Liver (tissue), 9 donors: ENCODE measurements around the gene PPM1A. TPM values are rescaled to one million over a fixed set of nuclear protein-coding genes. Genes with fewer than 3 reads are reported as not detected.

Source experiments
- DNase-seq: peaks from one replicate; pipeline ENCODE4 v3.0.0-alpha.2; 2017; ENCODE audit warnings: low spot score
- H3K27ac ChIP-seq, 2 donors: one replicate each; pipeline ENCODE4 v1.7.0; 2013; ENCODE audit warnings: inconsistent platforms in 2 of 2, low read length in 2 of 2, control low read depth in 1 of 2, low read depth in 1 of 2, mild to moderate bottlenecking in 1 of 2
- H3K27me3 ChIP-seq, 4 donors: one replicate each; pipeline versions ENCODE4 v1.6.1 to v1.7.0; 2013; ENCODE audit warnings: low read length in 3 of 4, inconsistent platforms in 1 of 4, mild to moderate bottlenecking in 1 of 4, moderate library complexity in 1 of 4; ENCODE audit not compliant: control insufficient read depth in 4 of 4, insufficient read depth in 4 of 4
- H3K36me3 ChIP-seq, 4 donors: one replicate each; pipeline versions ENCODE4 v1.6.1 to v1.7.0; 2013; ENCODE audit warnings: low read length in 3 of 4, mild to moderate bottlenecking in 3 of 4, low read depth in 1 of 4, moderate library complexity in 1 of 4; ENCODE audit not compliant: control insufficient read depth in 4 of 4, insufficient read depth in 3 of 4
- H3K4me1 ChIP-seq, 4 donors: one replicate each; pipeline versions ENCODE4 v1.6.1 to v1.7.0; 2013; ENCODE audit warnings: low read length in 3 of 4, mild to moderate bottlenecking in 3 of 4, moderate library complexity in 1 of 4; ENCODE audit not compliant: control insufficient read depth in 4 of 4, insufficient read depth in 4 of 4
- H3K4me3 ChIP-seq, 3 donors: one replicate each; pipeline versions ENCODE4 v1.6.1 to v1.7.0; 2013; ENCODE audit warnings: low read length in 3 of 3, control low read depth in 1 of 3, low read depth in 1 of 3, mild to moderate bottlenecking in 1 of 3
- H3K9ac ChIP-seq, 2 donors: one replicate each; pipeline ENCODE4 v1.7.0; 2013; ENCODE audit warnings: low read length in 2 of 2, mild to moderate bottlenecking in 2 of 2, moderate library complexity in 2 of 2, control low read depth in 1 of 2, low read depth in 1 of 2
- H3K9me3 ChIP-seq, 4 donors: one replicate each; pipeline versions ENCODE4 v1.6.1 to v1.7.0; 2013; ENCODE audit warnings: low read length in 3 of 4; ENCODE audit not compliant: control insufficient read depth in 4 of 4
- EGR1 ChIP-seq, 2 donors: IDR thresholded peaks; 2 replicates each; pipeline ENCODE4 v1.6.1; 2016 to 2018; ENCODE audit warnings: antibody characterized with exemption in 2 of 2, low read depth in 2 of 2
- HNF4A ChIP-seq, 2 donors: conservative IDR thresholded peaks; 2 replicates each; pipeline ENCODE4 v1.6.1; 2016; ENCODE audit warnings: antibody characterized with exemption in 2 of 2, mild to moderate bottlenecking in 2 of 2
- HNF4G ChIP-seq: IDR thresholded peaks from 2 replicates; pipeline ENCODE4 v1.6.1; 2016; ENCODE audit warnings: antibody characterized with exemption
- NR2F2 ChIP-seq: IDR thresholded peaks from 2 replicates; pipeline ENCODE4 v1.6.1; 2016; ENCODE audit warnings: antibody characterized with exemption
- RAD21 ChIP-seq, 2 donors: IDR thresholded peaks; 2 replicates each; pipeline ENCODE4 v1.6.1; 2016; ENCODE audit warnings: antibody characterized with exemption in 2 of 2, mild to moderate bottlenecking in 2 of 2
- RXRA ChIP-seq, 2 donors: IDR thresholded peaks; 2 replicates each; pipeline ENCODE4 v1.6.1; 2017 to 2018; ENCODE audit warnings: antibody characterized with exemption in 2 of 2, mild to moderate bottlenecking in 1 of 2
- SP1 ChIP-seq: IDR thresholded peaks from 2 replicates; pipeline ENCODE4 v1.6.1; 2018; ENCODE audit warnings: antibody characterized with exemption, mild to moderate bottlenecking
- TAF1 ChIP-seq: conservative IDR thresholded peaks from 2 replicates; pipeline ENCODE4 v1.6.1; 2016; ENCODE audit warnings: antibody characterized with exemption, mild to moderate bottlenecking
- WGBS: extraction: QIAGEN DNeasy Blood & Tissue Kit; methylation state at CpG from one replicate; pipeline ENCODE4 v1.1.7; 2013; 5-methylcytosine and 5-hydroxymethylcytosine counted together
- polyA plus RNA-seq, 2 donors: library from polyadenylated mRNA; stranded (reverse) in 1 of 2; unstranded in 1 of 2; fragments of 200-250 nt in 1 of 2; fragments of >200 nt in 1 of 2; fragmentation: Nextera tagmentation in 1 of 2; extraction: Ambion mirVana in 1 of 2; gene quantifications; one replicate each; pipeline versions ENCODE4 v1.2.1 to v1.2.3, GENCODE V29; 2013 to 2015
- total RNA-seq, 2 donors: library from RNA; depleted of rRNA; stranded (reverse); fragments of >200 nt; gene quantifications; one replicate each; pipeline ENCODE4 v1.2.3, GENCODE V29; 2014
- TF ChIP-seq, protein P1 (sequence below): IDR thresholded peaks from 2 replicates; pipeline ENCODE4 v1.6.1; 2016; ENCODE audit warnings: antibody characterized with exemption
- donor health status: healthy.
- donor health status: healthy.
- donor health status: healthy.
- donor health status: healthy.
- donor health status: healthy.

The PPM1A gene
- total and polyA plus RNA-seq, 4 donors = 23.0 to 43.2 (median 29.5) TPM

DNA sequence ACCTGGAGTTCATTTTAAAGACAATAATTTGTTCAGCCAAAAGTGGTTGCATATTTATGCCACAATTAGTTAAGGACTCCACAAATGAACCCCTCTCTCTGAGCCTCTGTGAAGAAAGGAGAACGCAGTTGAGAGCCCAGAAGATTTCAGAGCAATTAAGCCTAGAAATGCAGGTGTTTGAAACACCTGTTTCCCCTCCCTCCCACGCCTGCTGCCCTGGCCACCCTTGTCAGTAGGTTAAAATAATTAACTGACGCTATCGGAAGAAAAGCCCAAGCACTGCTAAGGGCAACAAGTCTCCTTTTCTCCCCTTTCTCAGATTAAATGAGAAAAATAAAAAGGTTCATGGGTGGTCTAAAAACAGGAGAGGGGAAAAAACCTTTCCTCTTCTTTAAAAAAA, 99.2 kb downstream of the PPM1A start:
- Histone ChIP-seq H3K4me3 (no peak overlapping the region), H3K36me3 (no peaks in the 10 kb centered on the region), H3K4me1 (no peaks in the 10 kb centered on the region), H3K9ac (no peak overlapping the region), H3K27me3 (no peaks in the 10 kb centered on the region), H3K9me3 (no peaks in the 10 kb centered on the region), H3K27ac (no peak overlapping the region)
- no peak for DNase-seq
- 89% methylated on average over 4 of the region's 4 CpGs for WGBS
- no peak for TF ChIP-seq NR2F2
- TF ChIP-seq RAD21 (IDR thresholded peaks at IDR 0.05) = no peak
- no peak for TF ChIP-seq HNF4A (conservative IDR thresholded peaks at IDR 0.05)
- TF ChIP-seq TAF1 = no peak
- no peak for TF ChIP-seq RXRA (IDR thresholded peaks at IDR 0.05)
- no peak for TF ChIP-seq EGR1 (IDR thresholded peaks at IDR 0.05; ENCODE audit: low read depth in 2 of 2)
- TF ChIP-seq SP1 = no peak
- TF ChIP-seq HNF4G = no peak
- TF ChIP-seq, protein P1, sequence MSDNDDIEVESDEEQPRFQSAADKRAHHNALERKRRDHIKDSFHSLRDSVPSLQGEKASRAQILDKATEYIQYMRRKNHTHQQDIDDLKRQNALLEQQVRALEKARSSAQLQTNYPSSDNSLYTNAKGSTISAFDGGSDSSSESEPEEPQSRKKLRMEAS = no peak

Other genes with a start within 250 kb of the PPM1A start
- 10 to 100 TPM; 20.8 to 30.6 TPM for gene PCNX4, start 157.3 kb upstream of the PPM1A start, total RNA-seq
- gene PCNX4, start 157.3 kb upstream of the PPM1A start, polyA plus RNA-seq = 1 to 10 TPM; 5.4 to 7.3 TPM
- gene DHRS7, start 83.8 kb upstream of the PPM1A start, total RNA-seq = 100 to 1,000 TPM in 1 of 2 donors, 10 to 100 TPM in 1; 42.1 to 180 TPM
- gene DHRS7, start 83.8 kb upstream of the PPM1A start, polyA plus RNA-seq = 10 to 100 TPM; 71.6 to 89.0 TPM
- not detected for gene C14orf39, start 236.8 kb downstream of the PPM1A start, total RNA-seq
- not detected for gene C14orf39, start 236.8 kb downstream of the PPM1A start, polyA plus RNA-seq